UCSD-AML1 (cell line): Measurements from ENCODE around the gene GSN.

Experiments used
- DNase-seq: peaks from one replicate; lab custom pipeline; 2025; ENCODE audit not compliant: unreplicated experiment; lab: John Stamatoyannopoulos, UW

The GSN gene

GRCh38 chr9:121301881-121302286, 33.9 kb downstream of the GSN start:
- DNase-seq: no peak

- DNase-seq: no peak
Measured at GRCh38 chr9:121302341-121302740, 34.4 kb downstream of the GSN start.

GRCh38 chr9:121302786-121303185, 34.8 kb downstream of the GSN start:
- DNase-seq: no peak

GRCh38 chr9:121303456-121304451, 35.8 kb downstream of the GSN start:
- DNase-seq: no peak

GRCh38 chr9:121304707-121305106, 36.7 kb downstream of the GSN start:
- DNase-seq: no peak

GRCh38 chr9:121305269-121305994, 37.5 kb downstream of the GSN start:
- no peak for DNase-seq

- no peak for DNase-seq
Measured at GRCh38 chr9:121307976-121308375, 40.0 kb downstream of the GSN start.

GRCh38 chr9:121308765-121309164, 40.8 kb downstream of the GSN start:
- DNase-seq: no peak

GRCh38 chr9:121309171-121309570, 41.2 kb downstream of the GSN start:
- DNase-seq: no peak

GRCh38 chr9:121309833-121310425, 42.0 kb downstream of the GSN start:
- no peak for DNase-seq

- no peak for DNase-seq
Measured at GRCh38 chr9:121310571-121310970, 42.6 kb downstream of the GSN start.

- no peak for DNase-seq
Measured at GRCh38 chr9:121312169-121312568, 44.2 kb downstream of the GSN start.

- no peak for DNase-seq
Measured at GRCh38 chr9:121313458-121314152, 45.6 kb downstream of the GSN start.

GRCh38 chr9:121316378-121316777, 48.4 kb downstream of the GSN start:
- no peak for DNase-seq

GRCh38 chr9:121316852-121317373, 49.0 kb downstream of the GSN start:
- no peak for DNase-seq

- no peak for DNase-seq
Measured at GRCh38 chr9:121317737-121318630, 50.0 kb downstream of the GSN start.

GRCh38 chr9:121318631-121319382, 50.8 kb downstream of the GSN start:
- no peak for DNase-seq

- DNase-seq: no peak
Measured at GRCh38 chr9:121319383-121319780, 51.4 kb downstream of the GSN start.

GRCh38 chr9:121321016-121321503, 53.1 kb downstream of the GSN start:
- peak; percentile 76 for DNase-seq
